GM23338 (cell line): ENCODE data around the gene POMGNT1. TPM values are rescaled to one million over a fixed set of nuclear protein-coding genes. Genes with fewer than 3 reads are reported as not detected.
A peak's percentile ranks its signal among the peaks of the same experiment; 100 is the strongest.

ENCODE experiments used
- ATAC-seq: fragments of 200-7000 bp; cut with Tn5 transposase; 3 replicates; pipeline ENCODE4 v1.9.1; 2020
- DNase-seq: peaks from one replicate; pipeline ENCODE4 v3.0.0-alpha.2; 2015; ENCODE audit warnings: low spot score
- H2AFZ ChIP-seq: fragments of 200-600 bp; sonication (generic); 2 replicates; pipeline ENCODE4 v1.8.0; 2016; ENCODE audit warnings: antibody characterized with exemption, mild to moderate bottlenecking, moderate library complexity
- H3F3A ChIP-seq: fragments of 200-600 bp; sonication (generic); replicated peaks from 2 replicates; pipeline ENCODE4 v1.8.0; 2017; ENCODE audit warnings: antibody characterized with exemption, mixed run types, low read depth
- H3K27ac ChIP-seq: fragments of 200-600 bp; sonication (generic); 2 replicates; pipeline ENCODE4 v1.6.1; 2016; ENCODE audit warnings: low read depth
- H3K27me3 ChIP-seq: fragments of 200-600 bp; sonication (generic); 2 replicates; pipeline ENCODE4 v1.8.0; 2016; ENCODE audit warnings: mild to moderate bottlenecking, mixed run types, moderate library complexity; ENCODE audit not compliant: insufficient read depth
- H3K36me3 ChIP-seq: fragments of 200-600 bp; sonication (generic); 2 replicates; pipeline ENCODE4 v1.8.0; 2016; ENCODE audit warnings: mild to moderate bottlenecking; ENCODE audit not compliant: insufficient read depth
- H3K4me1 ChIP-seq: fragments of 200-600 bp; sonication (generic); 2 replicates; pipeline ENCODE4 v1.8.0; 2016; ENCODE audit warnings: mild to moderate bottlenecking, moderate library complexity; ENCODE audit not compliant: insufficient read depth
- H3K4me2 ChIP-seq: fragments of 200-600 bp; sonication (generic); 2 replicates; pipeline ENCODE4 v1.7.1; 2017; ENCODE audit warnings: mixed run types
- H3K4me3 ChIP-seq: fragments of 200-600 bp; sonication (generic); 2 replicates; pipeline ENCODE4 v1.6.1; 2016; ENCODE audit warnings: mixed run types
- H3K79me2 ChIP-seq: fragments of 200-600 bp; sonication (generic); replicated peaks from 2 replicates; pipeline ENCODE4 v1.8.0; 2017; ENCODE audit warnings: mild to moderate bottlenecking; ENCODE audit not compliant: insufficient read depth
- H3K9me2 ChIP-seq: fragments of 200-600 bp; sonication (generic); 2 replicates; pipeline ENCODE4 v1.8.0; 2017; ENCODE audit not compliant: insufficient read depth
- H4K20me1 ChIP-seq: fragments of 200-600 bp; sonication (generic); replicated peaks from 2 replicates; pipeline ENCODE4 v1.8.0; 2017; ENCODE audit warnings: mild to moderate bottlenecking; ENCODE audit not compliant: insufficient read depth
- H3K27ac Mint-ChIP-seq: 2 replicates; pipeline ENCODE4 v1.8.0; 2020; ENCODE audit warnings: inconsistent platforms, mild to moderate bottlenecking, moderate library complexity, mixed read lengths
- H3K27me3 Mint-ChIP-seq: 3 replicates; pipeline ENCODE4 v1.8.0; 2022; ENCODE audit warnings: low read depth, mild to moderate bottlenecking, moderate library complexity, mixed read lengths, inconsistent platforms; ENCODE audit not compliant: insufficient read depth, poor library complexity
- H3K36me3 Mint-ChIP-seq: 3 replicates; pipeline ENCODE4 v1.8.0; 2021; ENCODE audit warnings: low read depth, mild to moderate bottlenecking, inconsistent platforms, moderate library complexity, mixed read lengths
- H3K4me1 Mint-ChIP-seq: 3 replicates; pipeline ENCODE4 v1.8.0; 2020; ENCODE audit warnings: mild to moderate bottlenecking, inconsistent platforms, mixed read lengths
- H3K4me3 Mint-ChIP-seq: 3 replicates; pipeline ENCODE4 v1.8.0; 2021; ENCODE audit warnings: moderate library complexity, mild to moderate bottlenecking, inconsistent platforms, mixed read lengths
- H3K9me3 Mint-ChIP-seq: 3 replicates; pipeline ENCODE4 v1.8.0; 2020; ENCODE audit warnings: moderate library complexity, mild to moderate bottlenecking, inconsistent platforms, mixed read lengths
- CREB1 ChIP-seq: fragments of 250-450 bp; sonication (Bioruptor Pico); IDR thresholded peaks from 2 replicates; pipeline ENCODE4 v1.5.0; 2020; ENCODE audit warnings: low read depth, mild to moderate bottlenecking, moderate library complexity
- CTCF ChIP-seq, 2 experiments: fragments of 200-600 bp in 1 of 2; sonication (generic) in 1 of 2; conservative IDR thresholded peaks; 2 replicates each; pipeline versions ENCODE4 v1.5.1 to v1.6.1; 2016 to 2017; ENCODE audit warnings: antibody characterized with exemption in 2 of 2, low read depth in 2 of 2, mild to moderate bottlenecking in 2 of 2, moderate library complexity in 1 of 2
- ETS1 ChIP-seq: IDR thresholded peaks from 2 replicates; pipeline ENCODE4 v1.6.1; 2016; ENCODE audit warnings: antibody characterized with exemption
- EZH2 ChIP-seq: fragments of 200-600 bp; sonication (generic); IDR thresholded peaks from one replicate; pipeline ENCODE4 v1.8.0; 2017; ENCODE audit warnings: antibody characterized with exemption, mild to moderate bottlenecking, low read depth; ENCODE audit not compliant: unreplicated experiment
- EZH2phosphoT487 ChIP-seq: fragments of 200-600 bp; sonication (generic); IDR thresholded peaks from one replicate; pipeline ENCODE4 v1.8.1; 2018; ENCODE audit warnings: antibody characterized with exemption; ENCODE audit not compliant: unreplicated experiment
- JUNB ChIP-seq: IDR thresholded peaks from one replicate; pipeline ENCODE4 v1.6.1; 2016; ENCODE audit warnings: antibody characterized with exemption; ENCODE audit not compliant: unreplicated experiment
- NANOG ChIP-seq: IDR thresholded peaks from 2 replicates; pipeline ENCODE4 v1.6.1; 2016; ENCODE audit warnings: antibody characterized with exemption, borderline replicate concordance
- POLR2AphosphoS5 ChIP-seq: IDR thresholded peaks from 2 replicates; pipeline ENCODE4 v1.6.1; 2016; ENCODE audit warnings: antibody characterized with exemption, low read depth
- REST ChIP-seq: IDR thresholded peaks from one replicate; pipeline ENCODE4 v1.6.1; 2018; ENCODE audit warnings: antibody characterized with exemption; ENCODE audit not compliant: unreplicated experiment
- ZNF331 ChIP-seq: fragments of 250-450 bp; sonication (Bioruptor Pico); IDR thresholded peaks from 2 replicates; pipeline ENCODE4 v1.5.0; 2020; ENCODE audit warnings: low read depth, mild to moderate bottlenecking, moderate library complexity
- polyA plus RNA-seq: library from polyadenylated mRNA; unstranded; fragments of >200 nt; fragmentation: Nextera tagmentation; extraction: Ambion mirVana; gene quantifications from 2 replicates; pipeline ENCODE4 v1.2.1, GENCODE V29; 2016
- total RNA-seq: library from RNA; depleted of rRNA; stranded (reverse); fragments of >200 nt; shearing (Covaris generic); gene quantifications from 2 replicates; pipeline ENCODE4 v1.2.3, GENCODE V29; 2014

The POMGNT1 gene
- total and polyA plus RNA-seq, 2 experiments from 2014 or later = 24.3 to 32.1 TPM

- TF ChIP-seq CTCF (conservative IDR thresholded peaks at IDR 0.05; ENCODE audit: low read depth in 2 of 2) (no peak), EZH2 (no peak), CREB1 (CRISPR knock-in tag) (no peak), JUNB (no peak)
These were observed 25.9 kb downstream of the POMGNT1 start (continued) for GRCh38 chr1:46172321-46172720.

- H2AFZ ChIP-seq = peak overlapping the region; percentile 94
- no peaks in the 10 kb centered on the region for H3K9me2 ChIP-seq
- no peaks in the 10 kb centered on the region for H3F3A ChIP-seq
- Mint-ChIP-seq H3K4me1 (peaks cover 23% of the 10 kb centered on the region), H3K4me3 (no peak overlapping the region), H3K27me3 (peaks cover 20% of the 10 kb centered on the region), H3K36me3 (no peaks in the 10 kb centered on the region), H3K9me3 (no peaks in the 10 kb centered on the region), H3K27ac (no peak overlapping the region)
- DNase-seq (peak; percentile 41), ATAC-seq (peak; percentile 18)
- H3K27me3 ChIP-seq = peaks cover 6% of the 10 kb centered on the region
- no peak overlapping the region for H3K4me3 ChIP-seq
- H3K4me1 ChIP-seq = peaks cover 22% of the 10 kb centered on the region; the same call in 1 of the 2 replicates
- H3K27ac ChIP-seq = no peak overlapping the region
- no peak overlapping the region for H3K4me2 ChIP-seq
- H3K79me2 ChIP-seq = no peaks in the 10 kb centered on the region
- no peaks in the 10 kb centered on the region for H3K36me3 ChIP-seq
- H4K20me1 ChIP-seq = no peaks in the 10 kb centered on the region
- TF ChIP-seq ZNF331 = no peak
- no peak for TF ChIP-seq EZH2
- TF ChIP-seq NANOG = no peak
- no peak for TF ChIP-seq ETS1
- no peak for TF ChIP-seq POLR2AphosphoS5
- no peak for TF ChIP-seq CTCF (conservative IDR thresholded peaks at IDR 0.05; ENCODE audit: low read depth in 2 of 2)
- TF ChIP-seq REST = no peak
- TF ChIP-seq EZH2phosphoT487 = no peak
- TF ChIP-seq JUNB = no peak
These were observed 26.4 kb downstream of the POMGNT1 start for GRCh38 chr1:46171871-46172270.
